ENCODE results near the gene NF1.

GRCh38 chr17:31401456-31402254 is 306.9 kb downstream of the NF1 start:
- TF ChIP-seq EP300 (IDR thresholded peaks at IDR 0.05) (no peak), CTCF (IDR thresholded peaks at IDR 0.05) (no peak)
